ENCODE results near the gene ROBO1.

DNA sequence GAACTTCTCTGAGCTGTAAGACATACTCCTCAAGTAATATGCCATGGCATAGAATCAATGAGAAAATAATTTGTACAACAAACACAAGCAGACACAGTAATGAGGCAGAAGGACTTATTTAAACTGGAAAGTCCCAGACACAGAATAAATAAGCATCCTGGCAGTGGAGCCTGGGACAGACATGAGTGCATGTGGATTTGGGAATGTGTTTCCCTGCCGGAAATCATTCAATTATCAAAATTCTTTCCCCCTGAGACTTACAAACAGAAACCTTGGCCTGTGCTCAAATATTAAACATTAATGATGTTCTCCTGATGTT, 520.1 kb downstream of the ROBO1 start:
- TF ChIP-seq EZH2 (IDR thresholded peaks at IDR 0.05; ENCODE audit: insufficient read depth, poor library complexity, severe bottlenecking) (no peak), EZH2phosphoT487 (IDR thresholded peaks at IDR 0.05; ENCODE audit: insufficient read depth, low read depth) (no peak)
